HEK293 (cell line): Measurements from ENCODE around the gene CCDC87.

Experiments
- IKZF3 ChIP-seq: fragments of 450-650 bp; IDR thresholded peaks from 2 replicates; pipeline ENCODE4 v1.5.0; 2018; ENCODE audit warnings: missing biosample characterization, mild to moderate bottlenecking, missing genetic modification characterization, moderate library complexity
- KLF7 ChIP-seq: fragments of 450-650 bp; formaldehyde crosslinking; IDR thresholded peaks from 2 replicates; pipeline ENCODE4 v1.5.1; 2016; ENCODE audit warnings: missing biosample characterization, missing genetic modification characterization, borderline replicate concordance
- MYNN ChIP-seq: fragments of 450-650 bp; formaldehyde crosslinking; IDR thresholded peaks from 2 replicates; pipeline ENCODE4 v1.5.1; 2016; ENCODE audit warnings: missing biosample characterization, missing genetic modification characterization, borderline replicate concordance
- SETDB1 ChIP-seq: IDR thresholded peaks from one replicate; pipeline ENCODE4 v1.6.1; 2017; ENCODE audit warnings: mild to moderate bottlenecking, low read length, moderate library complexity, mixed read lengths; ENCODE audit not compliant: insufficient read length
- TCF7L2 ChIP-seq: IDR thresholded peaks from 2 replicates; pipeline ENCODE4 v1.6.1; 2011; ENCODE audit warnings: low read depth, mild to moderate bottlenecking, inconsistent platforms, low read length, moderate library complexity, borderline replicate concordance
- ZBTB21 ChIP-seq: fragments of 450-650 bp; formaldehyde crosslinking; IDR thresholded peaks from 2 replicates; pipeline ENCODE4 v1.5.1; 2017; ENCODE audit warnings: missing biosample characterization, missing genetic modification characterization
- ZFP41 ChIP-seq: fragments of 450-650 bp; formaldehyde crosslinking; IDR thresholded peaks from 2 replicates; pipeline ENCODE4 v1.5.1; 2016; ENCODE audit warnings: missing biosample characterization, missing genetic modification characterization, borderline replicate concordance
- ZIC2 ChIP-seq: fragments of 450-650 bp; formaldehyde crosslinking; IDR thresholded peaks from 2 replicates; pipeline ENCODE4 v1.5.1; 2016; ENCODE audit warnings: missing biosample characterization, missing genetic modification characterization
- ZNF132 ChIP-seq: fragments of 450-650 bp; formaldehyde crosslinking; IDR thresholded peaks from 2 replicates; pipeline ENCODE4 v1.5.1; 2017; ENCODE audit warnings: missing biosample characterization, missing genetic modification characterization, borderline replicate concordance
- ZNF157 ChIP-seq: fragments of 450-650 bp; formaldehyde crosslinking; IDR thresholded peaks from 2 replicates; pipeline ENCODE4 v1.5.1; 2016; ENCODE audit warnings: missing biosample characterization, missing genetic modification characterization
- ZNF2 ChIP-seq: fragments of 450-650 bp; formaldehyde crosslinking; IDR thresholded peaks from 2 replicates; pipeline ENCODE4 v1.5.1; 2016; ENCODE audit warnings: missing biosample characterization, missing genetic modification characterization
- ZNF311 ChIP-seq: fragments of 450-650 bp; formaldehyde crosslinking; IDR thresholded peaks from 2 replicates; pipeline ENCODE4 v1.5.1; 2017; ENCODE audit warnings: missing biosample characterization, missing genetic modification characterization, borderline replicate concordance
- ZNF335 ChIP-seq: fragments of 450-650 bp; formaldehyde crosslinking; conservative IDR thresholded peaks from 2 replicates; pipeline ENCODE4 v1.5.1; 2016; ENCODE audit warnings: missing biosample characterization, missing genetic modification characterization
- ZNF473 ChIP-seq: fragments of 450-650 bp; formaldehyde crosslinking; IDR thresholded peaks from 2 replicates; pipeline ENCODE4 v1.5.1; 2017; ENCODE audit warnings: missing biosample characterization, missing genetic modification characterization
- ZNF600 ChIP-seq: fragments of 450-650 bp; formaldehyde crosslinking; IDR thresholded peaks from 2 replicates; pipeline ENCODE4 v1.5.1; 2016; ENCODE audit warnings: missing biosample characterization, missing genetic modification characterization
- ZNF623 ChIP-seq: fragments of 450-650 bp; formaldehyde crosslinking; IDR thresholded peaks from 2 replicates; pipeline ENCODE4 v1.5.1; 2016; ENCODE audit warnings: missing biosample characterization, missing genetic modification characterization
- ZNF624 ChIP-seq: fragments of 450-650 bp; formaldehyde crosslinking; IDR thresholded peaks from 2 replicates; pipeline ENCODE4 v1.5.1; 2017; ENCODE audit warnings: missing biosample characterization, missing genetic modification characterization
- ZNF660 ChIP-seq: fragments of 450-650 bp; IDR thresholded peaks from 2 replicates; pipeline ENCODE4 v1.5.1; 2018; ENCODE audit warnings: missing biosample characterization, mild to moderate bottlenecking, missing genetic modification characterization
- ZNF677 ChIP-seq: fragments of 450-650 bp; IDR thresholded peaks from 2 replicates; pipeline ENCODE4 v1.5.0; 2018; ENCODE audit warnings: missing biosample characterization, mild to moderate bottlenecking, missing genetic modification characterization, moderate library complexity
- ZNF701 ChIP-seq: fragments of 450-650 bp; formaldehyde crosslinking; IDR thresholded peaks from 2 replicates; pipeline ENCODE4 v1.5.1; 2016; ENCODE audit warnings: missing biosample characterization, missing genetic modification characterization
- ZNF747 ChIP-seq: fragments of 450-650 bp; formaldehyde crosslinking; IDR thresholded peaks from 2 replicates; pipeline ENCODE4 v1.5.1; 2016; ENCODE audit warnings: missing biosample characterization, missing genetic modification characterization
- ZNF768 ChIP-seq: fragments of 450-650 bp; formaldehyde crosslinking; IDR thresholded peaks from 2 replicates; pipeline ENCODE4 v1.5.1; 2018; ENCODE audit warnings: missing biosample characterization, mild to moderate bottlenecking, missing genetic modification characterization
- ZNF792 ChIP-seq: fragments of 450-650 bp; formaldehyde crosslinking; IDR thresholded peaks from 2 replicates; pipeline ENCODE4 v1.5.1; 2016; ENCODE audit warnings: missing biosample characterization, missing genetic modification characterization
- ZNF843 ChIP-seq: fragments of 450-650 bp; formaldehyde crosslinking; IDR thresholded peaks from 2 replicates; pipeline ENCODE4 v1.5.1; 2016; ENCODE audit warnings: missing biosample characterization, missing genetic modification characterization
- ZSCAN30 ChIP-seq: fragments of 450-650 bp; IDR thresholded peaks from 2 replicates; pipeline ENCODE4 v1.5.1; 2018; ENCODE audit warnings: missing biosample characterization, mild to moderate bottlenecking, missing genetic modification characterization, moderate library complexity
- TF ChIP-seq, protein P1 (sequence below): fragments of 450-650 bp; formaldehyde crosslinking; IDR thresholded peaks from 2 replicates; pipeline ENCODE4 v1.5.1; 2016; ENCODE audit warnings: missing biosample characterization, missing genetic modification characterization
- TF ChIP-seq, protein P2 (sequence below): fragments of 450-650 bp; formaldehyde crosslinking; IDR thresholded peaks from 2 replicates; pipeline ENCODE4 v1.5.1; 2017; ENCODE audit warnings: missing biosample characterization, missing genetic modification characterization
- TF ChIP-seq, protein P3 (sequence below): fragments of 450-650 bp; formaldehyde crosslinking; IDR thresholded peaks from 2 replicates; pipeline ENCODE4 v1.5.1; 2016; ENCODE audit warnings: missing biosample characterization, missing genetic modification characterization
- TF ChIP-seq, protein P4 (sequence below): fragments of 450-650 bp; formaldehyde crosslinking; IDR thresholded peaks from 2 replicates; pipeline ENCODE4 v1.5.1; 2017; ENCODE audit warnings: missing biosample characterization, missing genetic modification characterization
- TF ChIP-seq, protein P5 (sequence below): fragments of 450-650 bp; formaldehyde crosslinking; IDR thresholded peaks from 2 replicates; pipeline ENCODE4 v1.5.1; 2016; ENCODE audit warnings: missing biosample characterization, missing genetic modification characterization

CCDC87 gene

DNA sequence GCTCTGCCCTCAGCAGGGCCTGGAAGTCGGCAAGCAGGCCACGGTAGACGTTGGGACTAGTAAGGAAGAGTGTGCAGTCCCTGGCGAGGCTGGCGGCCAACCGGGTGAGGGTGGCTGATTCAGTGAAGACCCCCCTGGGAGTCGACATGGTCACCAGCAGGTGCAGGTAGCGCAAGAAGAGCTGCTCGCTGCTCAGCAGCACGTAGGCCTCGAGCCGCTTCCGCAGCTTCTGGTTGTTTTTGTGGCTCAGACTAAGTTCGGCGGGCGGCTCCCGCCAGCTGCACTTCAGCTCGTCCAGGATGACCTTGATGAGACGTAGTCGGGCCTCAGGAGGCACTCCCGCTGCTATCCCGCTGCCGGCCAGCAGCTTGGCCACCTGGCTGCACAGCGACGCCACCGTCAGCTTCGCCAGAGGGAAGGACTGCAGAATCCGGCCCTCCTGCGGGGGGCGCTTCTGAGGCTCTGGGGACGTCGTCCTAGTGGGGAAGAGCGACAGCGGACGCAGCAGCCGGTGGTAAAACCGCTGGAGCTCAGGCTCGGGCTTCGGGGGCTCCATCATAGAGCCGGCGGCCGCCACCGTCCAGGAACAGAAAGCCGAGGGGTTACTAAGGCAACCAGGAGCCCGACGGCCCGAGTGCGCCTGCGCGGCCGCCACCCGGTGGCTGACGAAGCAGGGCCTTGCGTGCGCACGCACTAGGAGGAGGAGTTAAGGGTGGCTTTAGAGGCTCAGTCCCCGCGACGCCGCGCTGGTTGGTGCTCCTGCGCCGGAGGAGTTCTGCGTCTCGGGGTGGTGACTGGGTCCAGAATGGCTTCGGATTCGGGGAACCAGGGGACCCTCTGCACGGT lies at the start of gene CCDC87, which contains the start of gene CCS (continued):
- TF ChIP-seq, protein P1, sequence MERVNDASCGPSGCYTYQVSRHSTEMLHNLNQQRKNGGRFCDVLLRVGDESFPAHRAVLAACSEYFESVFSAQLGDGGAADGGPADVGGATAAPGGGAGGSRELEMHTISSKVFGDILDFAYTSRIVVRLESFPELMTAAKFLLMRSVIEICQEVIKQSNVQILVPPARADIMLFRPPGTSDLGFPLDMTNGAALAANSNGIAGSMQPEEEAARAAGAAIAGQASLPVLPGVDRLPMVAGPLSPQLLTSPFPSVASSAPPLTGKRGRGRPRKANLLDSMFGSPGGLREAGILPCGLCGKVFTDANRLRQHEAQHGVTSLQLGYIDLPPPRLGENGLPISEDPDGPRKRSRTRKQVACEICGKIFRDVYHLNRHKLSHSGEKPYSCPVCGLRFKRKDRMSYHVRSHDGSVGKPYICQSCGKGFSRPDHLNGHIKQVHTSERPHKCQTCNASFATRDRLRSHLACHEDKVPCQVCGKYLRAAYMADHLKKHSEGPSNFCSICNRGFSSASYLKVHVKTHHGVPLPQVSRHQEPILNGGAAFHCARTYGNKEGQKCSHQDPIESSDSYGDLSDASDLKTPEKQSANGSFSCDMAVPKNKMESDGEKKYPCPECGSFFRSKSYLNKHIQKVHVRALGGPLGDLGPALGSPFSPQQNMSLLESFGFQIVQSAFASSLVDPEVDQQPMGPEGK (tag by site-specific recombination), result 0 out of 2 replicates have a peak, but pooled peaks have one; percentile 46
- TF ChIP-seq ZBTB21 (no peak), SETDB1 (peak; percentile 45), ZNF792 (tag by site-specific recombination) (no peak), TCF7L2 (no peak), ZFP41 (tag by site-specific recombination) (no peak), ZNF600 (tag by site-specific recombination) (no peak; the same call in 1 of the 2 replicates), MYNN (no peak), ZNF157 (tag by site-specific recombination) (no peak), IKZF3 (tag by site-specific recombination) (no peak), ZNF768 (tag by site-specific recombination) (no peak), ZNF2 (tag by site-specific recombination) (peak; percentile 57; the same call in 1 of the 2 replicates), ZNF132 (no peak), ZSCAN30 (tag by site-specific recombination) (no peak), ZNF843 (no peak), ZNF624 (tag by site-specific recombination) (no peak), ZNF747 (no peak), ZNF623 (no peak), KLF7 (tag by site-specific recombination) (no peak), ZNF311 (tag by site-specific recombination) (no peak), ZNF660 (tag by site-specific recombination) (no peak), ZNF701 (tag by site-specific recombination) (no peak), ZNF335 (peak; percentile 69), ZNF473 (tag by site-specific recombination) (no peak), ZIC2 (peak; percentile 78), ZNF677 (tag by site-specific recombination) (no peak)
- TF ChIP-seq, protein P2, sequence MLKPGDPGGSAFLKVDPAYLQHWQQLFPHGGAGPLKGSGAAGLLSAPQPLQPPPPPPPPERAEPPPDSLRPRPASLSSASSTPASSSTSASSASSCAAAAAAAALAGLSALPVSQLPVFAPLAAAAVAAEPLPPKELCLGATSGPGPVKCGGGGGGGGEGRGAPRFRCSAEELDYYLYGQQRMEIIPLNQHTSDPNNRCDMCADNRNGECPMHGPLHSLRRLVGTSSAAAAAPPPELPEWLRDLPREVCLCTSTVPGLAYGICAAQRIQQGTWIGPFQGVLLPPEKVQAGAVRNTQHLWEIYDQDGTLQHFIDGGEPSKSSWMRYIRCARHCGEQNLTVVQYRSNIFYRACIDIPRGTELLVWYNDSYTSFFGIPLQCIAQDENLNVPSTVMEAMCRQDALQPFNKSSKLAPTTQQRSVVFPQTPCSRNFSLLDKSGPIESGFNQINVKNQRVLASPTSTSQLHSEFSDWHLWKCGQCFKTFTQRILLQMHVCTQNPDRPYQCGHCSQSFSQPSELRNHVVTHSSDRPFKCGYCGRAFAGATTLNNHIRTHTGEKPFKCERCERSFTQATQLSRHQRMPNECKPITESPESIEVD, result no peak
- TF ChIP-seq, protein P3, sequence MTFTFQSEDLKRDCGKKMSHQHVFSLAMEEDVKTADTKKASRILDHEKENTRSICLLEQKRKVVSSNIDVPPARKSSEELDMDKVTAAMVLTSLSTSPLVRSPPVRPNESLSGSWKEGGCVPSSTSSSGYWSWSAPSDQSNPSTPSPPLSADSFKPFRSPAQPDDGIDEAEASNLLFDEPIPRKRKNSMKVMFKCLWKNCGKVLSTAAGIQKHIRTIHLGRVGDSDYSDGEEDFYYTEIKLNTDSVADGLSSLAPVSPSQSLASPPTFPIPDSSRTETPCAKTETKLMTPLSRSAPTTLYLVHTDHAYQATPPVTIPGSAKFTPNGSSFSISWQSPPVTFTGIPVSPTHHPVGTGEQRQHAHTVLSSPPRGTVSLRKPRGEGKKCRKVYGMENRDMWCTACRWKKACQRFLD (tag by site-specific recombination), result no peak
- TF ChIP-seq, protein P4, sequence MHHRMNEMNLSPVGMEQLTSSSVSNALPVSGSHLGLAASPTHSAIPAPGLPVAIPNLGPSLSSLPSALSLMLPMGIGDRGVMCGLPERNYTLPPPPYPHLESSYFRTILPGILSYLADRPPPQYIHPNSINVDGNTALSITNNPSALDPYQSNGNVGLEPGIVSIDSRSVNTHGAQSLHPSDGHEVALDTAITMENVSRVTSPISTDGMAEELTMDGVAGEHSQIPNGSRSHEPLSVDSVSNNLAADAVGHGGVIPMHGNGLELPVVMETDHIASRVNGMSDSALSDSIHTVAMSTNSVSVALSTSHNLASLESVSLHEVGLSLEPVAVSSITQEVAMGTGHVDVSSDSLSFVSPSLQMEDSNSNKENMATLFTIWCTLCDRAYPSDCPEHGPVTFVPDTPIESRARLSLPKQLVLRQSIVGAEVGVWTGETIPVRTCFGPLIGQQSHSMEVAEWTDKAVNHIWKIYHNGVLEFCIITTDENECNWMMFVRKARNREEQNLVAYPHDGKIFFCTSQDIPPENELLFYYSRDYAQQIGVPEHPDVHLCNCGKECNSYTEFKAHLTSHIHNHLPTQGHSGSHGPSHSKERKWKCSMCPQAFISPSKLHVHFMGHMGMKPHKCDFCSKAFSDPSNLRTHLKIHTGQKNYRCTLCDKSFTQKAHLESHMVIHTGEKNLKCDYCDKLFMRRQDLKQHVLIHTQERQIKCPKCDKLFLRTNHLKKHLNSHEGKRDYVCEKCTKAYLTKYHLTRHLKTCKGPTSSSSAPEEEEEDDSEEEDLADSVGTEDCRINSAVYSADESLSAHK (tag by site-specific recombination), result no peak
- TF ChIP-seq, protein P5, sequence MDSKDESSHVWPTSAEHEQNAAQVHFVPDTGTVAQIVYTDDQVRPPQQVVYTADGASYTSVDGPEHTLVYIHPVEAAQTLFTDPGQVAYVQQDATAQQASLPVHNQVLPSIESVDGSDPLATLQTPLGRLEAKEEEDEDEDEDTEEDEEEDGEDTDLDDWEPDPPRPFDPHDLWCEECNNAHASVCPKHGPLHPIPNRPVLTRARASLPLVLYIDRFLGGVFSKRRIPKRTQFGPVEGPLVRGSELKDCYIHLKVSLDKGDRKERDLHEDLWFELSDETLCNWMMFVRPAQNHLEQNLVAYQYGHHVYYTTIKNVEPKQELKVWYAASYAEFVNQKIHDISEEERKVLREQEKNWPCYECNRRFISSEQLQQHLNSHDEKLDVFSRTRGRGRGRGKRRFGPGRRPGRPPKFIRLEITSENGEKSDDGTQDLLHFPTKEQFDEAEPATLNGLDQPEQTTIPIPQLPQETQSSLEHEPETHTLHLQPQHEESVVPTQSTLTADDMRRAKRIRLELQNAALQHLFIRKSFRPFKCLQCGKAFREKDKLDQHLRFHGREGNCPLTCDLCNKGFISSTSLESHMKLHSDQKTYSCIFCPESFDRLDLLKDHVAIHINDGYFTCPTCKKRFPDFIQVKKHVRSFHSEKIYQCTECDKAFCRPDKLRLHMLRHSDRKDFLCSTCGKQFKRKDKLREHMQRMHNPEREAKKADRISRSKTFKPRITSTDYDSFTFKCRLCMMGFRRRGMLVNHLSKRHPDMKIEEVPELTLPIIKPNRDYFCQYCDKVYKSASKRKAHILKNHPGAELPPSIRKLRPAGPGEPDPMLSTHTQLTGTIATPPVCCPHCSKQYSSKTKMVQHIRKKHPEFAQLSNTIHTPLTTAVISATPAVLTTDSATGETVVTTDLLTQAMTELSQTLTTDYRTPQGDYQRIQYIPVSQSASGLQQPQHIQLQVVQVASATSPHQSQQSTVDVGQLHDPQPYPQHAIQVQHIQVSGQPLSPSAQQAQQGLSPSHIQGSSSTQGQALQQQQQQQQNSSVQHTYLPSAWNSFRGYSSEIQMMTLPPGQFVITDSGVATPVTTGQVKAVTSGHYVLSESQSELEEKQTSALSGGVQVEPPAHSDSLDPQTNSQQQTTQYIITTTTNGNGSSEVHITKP (tag by site-specific recombination), result no peak
